GM18507 (cell line): ENCODE results near the gene GARIN5B.

Experiments used
- DNase-seq: peaks from one replicate; pipeline ENCODE4 v3.0.0; 2011; ENCODE audit warnings: low read depth; ENCODE audit not compliant: insufficient read length; ENCODE audit errors: extremely low spot score
- FAIRE-seq: peaks from 2 replicates; lab custom pipeline; 2011; peaks lifted over from hg19 to GRCh38; lab: Jason Lieb, UNC

The GARIN5B gene

DNA sequence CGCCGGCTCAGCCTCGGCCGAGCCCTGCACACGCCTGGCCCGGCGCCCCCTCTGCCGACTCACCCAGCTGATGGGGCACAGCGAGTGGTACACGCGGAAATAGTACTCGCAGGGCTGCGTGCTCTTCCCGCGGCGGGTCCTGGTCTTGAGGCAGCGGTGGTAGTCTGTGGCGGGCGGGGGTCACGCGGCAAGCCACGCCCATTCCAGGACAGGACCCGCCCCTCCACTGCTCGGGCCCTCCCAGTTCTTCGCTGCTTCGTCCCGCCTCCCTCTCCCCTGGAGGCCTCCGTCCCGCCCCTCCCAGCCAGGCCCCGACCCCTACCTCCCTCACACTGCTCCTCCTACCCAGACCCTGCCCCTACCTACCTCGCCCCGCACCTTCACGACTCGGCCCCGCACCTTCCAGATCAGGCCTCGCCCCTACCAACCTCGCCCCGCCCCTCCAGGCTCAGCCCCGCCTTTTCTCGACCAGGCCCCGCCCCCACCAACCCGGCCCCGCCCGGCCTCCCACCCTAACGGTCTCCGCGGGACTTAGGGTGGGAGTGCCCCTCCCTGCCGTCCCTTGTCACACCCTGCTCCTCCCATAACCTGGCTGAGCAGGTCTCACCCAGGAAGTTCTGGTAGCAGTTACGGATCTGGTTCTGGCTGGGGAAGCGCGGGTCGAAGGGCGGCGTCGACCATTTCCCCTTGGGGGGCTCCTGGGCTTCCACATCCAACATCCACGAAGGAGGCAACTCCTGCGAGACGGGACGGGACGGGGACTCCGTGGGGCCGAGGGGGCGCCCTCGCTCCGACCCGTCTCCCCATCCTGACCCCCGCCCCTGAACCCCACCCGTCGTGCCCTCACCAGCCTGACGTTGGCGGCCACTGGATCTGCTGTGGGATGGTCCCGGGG is 9.0 kb downstream of the GARIN5B start:
- FAIRE-seq, result no peak
- peak; percentile 68 for DNase-seq

DNA sequence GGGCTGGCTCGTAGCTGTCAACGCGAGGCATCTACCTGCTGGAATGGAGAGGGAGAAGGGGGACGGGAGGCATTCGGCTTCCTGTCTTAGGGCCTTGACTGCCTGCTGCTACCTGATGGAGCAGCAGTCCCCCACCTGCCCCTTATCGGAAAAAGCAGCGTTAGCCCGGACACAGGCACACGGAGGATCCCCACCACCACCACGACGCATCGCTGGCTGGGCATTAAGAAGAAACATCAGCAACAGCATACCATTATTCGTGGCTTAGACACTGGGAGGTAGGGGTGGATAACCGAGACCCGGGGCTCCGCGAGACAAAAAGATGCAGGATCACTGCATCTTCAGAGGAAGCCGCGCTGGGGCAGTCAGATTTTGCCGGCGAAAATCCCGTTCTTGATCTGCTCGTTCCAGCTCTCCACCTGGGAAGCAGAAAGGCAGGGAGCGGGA is 9.7 kb downstream of the GARIN5B start:
- DNase-seq (no peak), FAIRE-seq (no peak)

DNA sequence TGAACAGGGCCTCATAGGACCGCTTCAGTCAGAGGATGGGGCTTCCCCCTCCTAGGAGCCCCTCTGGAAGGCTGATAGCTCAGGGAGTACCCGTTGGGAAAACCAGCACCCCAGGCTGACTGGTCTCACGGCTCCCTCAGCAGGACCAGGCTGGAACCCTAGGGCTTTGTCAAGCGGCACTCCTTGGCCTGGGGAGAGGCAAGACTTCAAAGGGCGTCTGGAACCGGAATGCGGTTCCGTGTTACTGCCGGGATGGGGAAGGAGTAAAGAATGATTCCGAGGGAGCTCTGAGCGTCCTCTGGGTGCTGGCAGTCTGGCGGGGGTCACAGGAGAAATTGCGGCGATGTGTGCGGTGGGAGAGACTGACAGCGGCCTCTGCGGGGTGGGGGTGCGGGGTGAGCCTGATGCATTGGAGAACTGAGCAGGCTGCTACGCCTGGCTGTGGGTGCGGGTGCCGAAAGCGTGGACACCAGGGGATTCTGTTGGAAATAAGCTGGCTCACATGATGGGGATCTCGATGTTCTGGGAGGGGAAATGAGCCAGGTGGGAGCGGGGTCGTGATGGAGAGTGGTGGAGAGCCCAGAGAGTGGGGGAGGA is 10.4 kb downstream of the GARIN5B start:
- FAIRE-seq (no peak), DNase-seq (no peak)

DNA sequence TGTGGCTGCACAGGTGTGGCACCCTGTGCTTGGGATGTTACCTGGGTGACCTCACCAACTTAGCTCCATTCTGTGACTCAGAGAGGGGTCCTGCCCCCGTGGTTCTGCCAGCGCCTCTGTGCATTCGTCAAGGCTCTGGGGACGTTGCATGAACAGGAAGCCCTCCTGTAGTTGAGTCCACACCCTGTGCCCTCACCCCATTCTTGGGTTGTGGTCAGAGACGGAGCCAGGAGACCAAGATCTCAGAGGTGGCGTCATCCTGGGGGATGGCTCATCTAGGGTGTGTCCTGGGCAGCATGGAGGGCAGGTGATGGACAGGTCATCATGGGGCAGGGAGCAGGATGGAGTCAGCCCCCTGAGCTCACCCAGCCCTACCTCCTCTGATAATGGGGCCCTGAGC is 11.0 kb downstream of the GARIN5B start:
- DNase-seq (no peak), FAIRE-seq (no peak)

DNA sequence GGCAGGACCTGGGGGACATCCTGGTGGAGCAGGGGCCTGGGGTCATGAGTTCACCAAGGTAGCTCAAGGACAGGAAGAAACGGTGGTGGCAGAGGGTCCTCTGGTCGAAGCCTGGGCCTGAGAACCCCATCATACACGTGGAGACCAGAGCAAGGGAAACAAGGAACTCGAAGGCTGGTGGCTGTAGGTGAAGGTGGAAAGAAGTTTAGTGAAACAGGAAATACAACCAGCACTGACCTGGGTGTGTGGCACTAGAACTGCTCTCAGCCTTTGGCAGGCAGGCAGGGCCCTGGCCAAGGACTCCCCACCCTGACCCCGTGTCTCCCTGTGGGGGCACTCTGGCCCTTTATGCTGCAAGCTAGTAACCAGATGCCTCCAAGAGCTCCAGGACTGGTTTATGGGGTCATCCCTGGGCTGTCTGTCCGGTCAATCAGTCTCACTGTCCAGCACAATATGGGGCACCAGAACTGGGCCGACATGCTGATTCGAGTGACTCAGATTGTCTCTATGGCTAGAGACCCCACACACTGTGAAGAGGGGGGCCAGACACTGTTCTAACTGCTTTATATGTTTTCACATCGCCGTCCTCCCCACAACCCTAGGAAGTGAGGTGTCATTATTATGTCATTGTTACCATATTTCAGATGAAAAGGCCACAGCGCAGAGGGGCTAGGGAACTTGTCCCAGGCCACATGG is 12.3 kb downstream of the GARIN5B start:
- no peak for FAIRE-seq
- no peak for DNase-seq

DNA sequence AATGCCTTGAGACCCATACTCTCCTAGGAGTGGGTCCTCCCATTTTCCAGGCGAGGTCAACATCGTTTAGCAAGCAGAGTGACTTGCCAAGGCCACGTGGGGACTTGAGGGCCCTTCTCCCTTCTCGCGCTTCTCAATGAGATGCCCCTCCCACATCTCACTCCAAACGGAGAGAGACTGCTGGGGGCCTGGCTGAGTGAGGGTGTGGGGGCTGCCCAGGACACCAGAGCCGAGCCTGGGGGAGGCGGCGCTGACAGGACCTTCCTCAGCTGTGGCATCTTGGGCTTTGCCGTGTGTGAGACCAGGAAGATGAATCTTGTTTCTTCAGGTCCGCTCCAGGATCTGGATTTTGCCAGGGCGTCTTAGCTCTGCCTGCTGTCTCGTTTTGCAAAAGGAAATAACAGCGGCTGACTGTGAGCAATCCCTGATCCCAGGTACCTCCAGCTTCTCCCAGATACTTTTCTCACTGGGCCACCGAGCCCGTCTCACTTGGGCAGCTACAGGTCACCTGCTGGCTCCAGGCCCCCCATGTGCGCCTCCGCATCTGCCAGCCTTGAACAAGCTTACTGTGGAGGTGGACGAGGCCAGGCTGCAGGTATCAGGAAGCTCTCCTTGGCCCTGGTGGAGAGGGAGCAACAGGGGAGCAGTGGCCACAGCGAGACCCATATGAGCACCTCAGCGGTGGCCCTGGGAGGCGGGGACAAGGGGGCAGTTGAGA is 14.6 kb downstream of the GARIN5B start:
- no peak for FAIRE-seq

DNA sequence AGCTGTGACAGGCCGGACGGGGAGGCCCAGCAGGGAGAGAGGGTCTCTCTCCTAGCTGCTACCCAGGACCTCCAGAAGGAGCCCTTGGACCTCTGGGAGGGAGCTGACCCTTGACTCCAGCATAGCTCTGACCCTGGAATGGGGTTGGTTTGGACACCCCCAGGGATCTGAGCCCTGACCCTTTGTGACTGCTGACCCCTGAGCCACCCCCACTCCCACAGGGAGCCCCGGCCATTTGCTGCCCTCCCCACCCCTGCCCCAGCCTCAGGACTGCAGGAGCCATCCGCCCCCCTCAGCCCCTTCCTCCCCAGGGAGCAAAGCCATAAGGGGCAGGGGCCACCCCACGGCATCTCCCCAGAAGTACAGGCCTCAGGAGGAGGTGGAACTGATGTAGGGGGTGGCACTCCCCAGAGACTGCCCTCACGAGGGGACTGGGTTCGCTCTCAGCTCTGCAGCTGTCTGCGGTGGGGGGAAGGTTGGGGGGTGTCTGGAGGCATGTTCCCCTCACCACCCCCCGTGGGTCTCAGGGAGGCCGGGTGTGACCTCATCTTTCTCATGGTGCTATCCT is 15.5 kb downstream of the GARIN5B start:
- no peak for DNase-seq
- FAIRE-seq, result no peak

More for the DNA sequence above, 14.6 kb downstream of the GARIN5B start:
- no peak for DNase-seq

DNA sequence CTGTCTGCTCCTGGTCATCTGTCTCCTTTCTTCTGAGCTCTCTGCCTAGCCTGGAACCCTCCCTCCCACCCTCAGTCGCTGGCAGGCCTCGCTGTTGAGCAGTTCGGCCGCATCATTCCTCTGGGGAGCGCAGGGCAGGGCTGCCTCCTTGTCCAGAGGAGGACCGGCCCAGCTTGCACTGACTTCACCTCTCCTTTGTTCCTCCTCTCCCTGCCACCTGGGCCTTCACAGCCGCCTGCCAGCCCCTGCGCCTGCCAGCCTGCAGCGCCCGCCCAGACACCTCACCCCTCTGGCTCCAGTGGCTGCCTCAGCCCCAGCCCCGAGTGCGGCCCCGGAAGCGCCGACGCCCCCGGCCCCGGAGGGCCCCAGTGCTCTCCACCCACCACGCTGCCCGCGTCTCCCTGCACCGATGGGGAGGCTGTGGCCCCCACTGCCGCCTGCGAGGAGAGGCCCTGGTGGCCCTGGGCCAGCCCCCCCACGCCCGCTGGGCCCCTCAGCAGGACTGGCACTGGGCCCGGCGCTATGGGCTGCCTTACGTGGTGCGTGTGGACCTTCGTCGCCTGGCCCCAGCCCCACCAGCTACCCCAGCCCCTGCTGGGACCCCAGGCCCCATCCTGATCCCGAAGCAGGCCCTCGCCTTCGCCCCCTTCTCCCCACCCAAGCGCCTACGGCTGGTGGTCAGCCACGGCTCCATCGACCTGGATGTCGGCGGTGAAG is 16.2 kb downstream of the GARIN5B start:
- no peak for FAIRE-seq
- no peak for DNase-seq

DNA sequence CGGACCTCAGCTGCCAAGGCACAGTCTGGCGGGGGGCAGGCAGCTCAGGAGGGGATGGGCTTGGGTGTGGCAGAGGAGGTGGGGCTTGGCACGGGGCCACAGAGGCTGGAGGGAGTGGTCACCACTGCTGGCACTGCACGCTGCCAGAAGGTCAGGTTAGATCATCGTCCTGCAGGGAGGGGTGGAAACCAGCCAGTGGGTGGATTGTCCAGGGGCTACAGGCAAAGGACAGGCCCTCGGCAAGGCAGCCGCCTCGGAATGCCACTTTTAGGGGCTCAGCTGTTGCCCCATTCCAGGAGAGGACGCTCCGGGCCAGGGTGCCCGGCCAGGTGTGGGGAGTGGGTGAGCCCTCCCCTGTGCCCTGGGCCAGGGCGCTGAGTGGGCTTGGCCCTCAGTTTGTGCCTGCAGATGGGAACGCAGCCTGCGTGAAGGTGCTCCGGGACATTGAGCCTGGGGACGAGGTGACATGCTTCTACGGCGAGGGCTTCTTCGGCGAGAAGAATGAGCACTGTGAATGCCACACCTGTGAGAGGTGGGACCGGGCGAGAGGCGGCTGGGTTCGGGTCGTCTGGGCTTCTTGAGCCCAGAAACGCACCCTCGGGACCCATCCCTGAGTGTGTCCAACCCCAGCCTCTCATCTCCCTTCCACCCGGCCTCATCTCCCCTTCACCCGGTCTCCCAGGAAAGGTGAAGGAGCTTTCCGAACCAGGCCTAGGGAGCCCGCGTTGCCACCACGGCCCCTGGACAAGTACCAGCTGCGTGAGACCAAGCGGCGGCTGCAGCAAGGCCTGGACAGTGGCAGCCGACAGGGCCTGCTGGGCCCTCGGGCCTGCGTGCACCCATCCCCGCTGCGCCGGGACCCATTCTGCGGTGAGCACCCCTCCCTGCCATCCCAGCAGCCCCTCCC is 17.0 kb downstream of the GARIN5B start:
- FAIRE-seq, result no peak

DNA sequence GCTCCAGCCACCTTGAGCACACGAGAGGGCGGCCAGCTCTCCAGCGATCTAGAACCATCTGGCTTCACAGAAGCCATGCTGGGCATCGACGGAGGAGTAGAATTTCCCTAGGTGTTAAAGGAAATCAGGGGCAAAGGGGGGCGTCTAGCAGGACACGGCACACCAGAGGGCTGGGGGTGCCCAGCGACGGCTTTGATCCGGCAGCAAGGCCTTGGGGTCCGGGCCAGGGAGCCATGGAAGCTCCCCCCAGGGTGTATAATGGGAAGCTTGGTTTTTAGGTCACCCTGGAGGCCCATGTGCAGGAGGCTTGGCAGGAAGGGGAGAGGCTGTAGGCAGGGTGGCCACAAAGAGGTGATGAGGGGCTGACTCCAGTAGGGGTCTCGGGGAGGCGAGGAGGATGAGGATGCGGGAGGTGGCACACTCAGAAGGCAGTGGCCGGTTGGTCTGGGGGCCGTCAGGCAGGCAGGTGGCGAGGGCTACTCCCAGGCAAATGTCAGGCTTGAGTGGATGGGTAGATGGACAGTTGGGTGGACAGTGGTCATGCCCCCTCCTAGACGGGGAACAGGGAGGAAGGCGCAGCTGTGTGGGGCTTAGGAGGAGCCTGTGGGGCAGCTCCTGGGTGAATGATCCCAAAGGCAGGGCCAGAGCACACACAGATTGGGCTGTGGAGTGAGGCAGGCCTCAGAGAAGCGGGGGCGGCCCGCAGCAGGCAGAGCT is 17.8 kb downstream of the GARIN5B start:
- FAIRE-seq, result no peak

More for the DNA sequence above, 17.0 kb downstream of the GARIN5B start:
- no peak for DNase-seq

DNA sequence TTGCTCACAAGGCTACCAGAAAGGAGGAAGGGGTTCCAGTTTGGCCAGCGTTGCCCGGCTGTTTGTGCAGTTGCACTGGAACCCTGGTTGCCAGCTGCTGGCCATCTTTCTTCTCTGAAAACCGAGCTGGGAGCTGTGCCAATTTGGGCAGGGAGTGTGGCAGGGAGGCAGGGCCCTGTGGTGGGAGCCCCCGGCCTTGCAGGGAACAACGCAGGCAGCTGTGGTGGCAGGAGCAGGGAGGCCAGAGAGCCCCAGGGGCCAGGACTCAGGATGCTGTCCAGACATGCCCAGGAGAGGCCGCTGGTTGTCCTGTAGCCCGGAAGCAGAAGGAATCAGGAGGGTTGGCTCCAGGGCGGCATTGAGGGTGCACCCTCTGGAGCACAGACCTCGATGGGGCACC is 18.6 kb downstream of the GARIN5B start:
- FAIRE-seq, result no peak
- no peak for DNase-seq

More for the DNA sequence above, 17.8 kb downstream of the GARIN5B start:
- no peak for DNase-seq

DNA sequence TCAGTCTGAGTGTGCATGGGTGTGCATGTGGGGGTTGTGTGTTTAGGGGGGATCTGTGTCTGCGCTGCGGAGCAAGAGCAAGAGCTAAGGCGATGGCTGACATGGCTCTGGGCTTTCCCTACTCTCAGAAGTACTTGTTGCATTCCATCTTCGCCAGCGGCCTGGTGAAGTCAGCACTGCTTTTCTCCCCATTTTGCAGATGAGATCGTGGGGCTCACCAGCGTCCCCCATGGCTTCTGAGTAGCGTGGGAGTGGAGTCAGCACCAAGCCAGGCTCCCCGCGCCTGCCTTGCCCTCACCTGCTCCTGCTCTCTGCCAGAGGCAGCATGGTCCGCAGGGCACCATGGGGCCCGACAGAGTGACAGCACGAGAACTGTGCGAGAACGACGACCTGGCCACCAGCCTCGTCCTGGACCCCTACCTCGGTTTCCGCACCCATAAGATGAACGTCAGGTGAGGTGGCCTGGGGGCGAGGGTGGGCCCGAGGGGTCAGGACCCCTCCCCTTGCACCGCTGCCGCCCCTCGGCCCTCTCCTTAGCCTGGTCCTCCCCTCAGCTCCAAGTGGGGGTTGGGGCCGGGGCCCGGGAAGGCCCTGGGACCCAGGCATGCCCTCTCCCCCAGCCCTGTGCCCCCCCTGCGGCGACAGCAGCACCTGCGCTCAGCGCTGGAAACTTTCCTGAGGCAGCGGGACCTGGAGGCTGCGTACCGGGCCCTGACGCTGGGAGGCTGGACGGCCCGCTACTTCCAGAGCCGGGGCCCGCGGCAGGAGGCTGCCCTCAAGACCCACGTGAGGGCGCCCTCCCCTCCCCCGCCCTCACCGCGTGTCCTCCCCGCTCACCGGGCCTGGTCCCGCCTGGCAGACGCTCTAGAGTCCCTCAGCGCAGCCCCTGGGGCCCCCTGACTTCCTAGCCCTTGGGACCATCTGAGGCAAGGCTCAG is 21.2 kb downstream of the GARIN5B start:
- FAIRE-seq, result no peak
- DNase-seq, result no peak

DNA sequence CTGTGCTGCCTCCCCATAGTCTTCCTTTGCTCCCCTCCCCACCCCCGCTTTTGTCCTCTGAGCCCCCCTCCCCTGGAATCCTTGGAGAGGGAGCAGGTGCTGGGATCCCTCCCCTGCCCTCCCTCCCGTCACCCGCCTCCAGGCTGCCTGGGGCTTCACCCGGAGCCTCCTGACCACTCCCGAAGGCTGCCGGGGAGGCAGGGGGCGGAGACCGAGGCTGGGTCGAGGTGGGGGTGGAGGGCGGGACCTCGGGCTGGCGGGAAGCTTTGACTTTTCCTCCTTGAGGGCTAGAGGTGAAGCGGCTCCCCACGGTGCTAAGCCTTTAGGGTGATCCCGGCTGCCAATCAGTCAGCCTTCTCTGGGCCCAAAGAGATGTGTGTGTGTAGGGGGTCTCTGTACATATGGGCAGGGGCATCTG is 21.9 kb downstream of the GARIN5B start:
- DNase-seq (peak; percentile 74), FAIRE-seq (peak; percentile 89)

DNA sequence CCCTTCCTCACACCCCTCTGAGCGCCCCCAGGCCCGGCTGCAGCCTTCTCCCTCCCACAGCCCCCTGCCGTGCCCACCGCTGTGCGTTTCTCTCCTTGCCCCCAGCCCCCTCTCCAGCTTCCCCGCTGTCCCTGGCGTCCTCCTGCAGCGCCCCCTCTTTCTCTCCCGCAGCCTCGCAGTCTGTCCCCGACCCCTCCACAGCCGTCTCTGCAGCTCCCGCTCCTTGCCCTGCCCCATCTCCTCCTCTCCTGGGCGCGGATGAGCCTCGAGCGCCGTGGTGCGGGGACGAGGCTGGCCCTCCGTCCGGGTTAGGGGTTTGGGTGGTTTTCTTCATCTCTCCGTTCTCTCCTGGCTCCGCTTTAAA is 22.3 kb downstream of the GARIN5B start:
- FAIRE-seq (no peak), DNase-seq (no peak)

DNA sequence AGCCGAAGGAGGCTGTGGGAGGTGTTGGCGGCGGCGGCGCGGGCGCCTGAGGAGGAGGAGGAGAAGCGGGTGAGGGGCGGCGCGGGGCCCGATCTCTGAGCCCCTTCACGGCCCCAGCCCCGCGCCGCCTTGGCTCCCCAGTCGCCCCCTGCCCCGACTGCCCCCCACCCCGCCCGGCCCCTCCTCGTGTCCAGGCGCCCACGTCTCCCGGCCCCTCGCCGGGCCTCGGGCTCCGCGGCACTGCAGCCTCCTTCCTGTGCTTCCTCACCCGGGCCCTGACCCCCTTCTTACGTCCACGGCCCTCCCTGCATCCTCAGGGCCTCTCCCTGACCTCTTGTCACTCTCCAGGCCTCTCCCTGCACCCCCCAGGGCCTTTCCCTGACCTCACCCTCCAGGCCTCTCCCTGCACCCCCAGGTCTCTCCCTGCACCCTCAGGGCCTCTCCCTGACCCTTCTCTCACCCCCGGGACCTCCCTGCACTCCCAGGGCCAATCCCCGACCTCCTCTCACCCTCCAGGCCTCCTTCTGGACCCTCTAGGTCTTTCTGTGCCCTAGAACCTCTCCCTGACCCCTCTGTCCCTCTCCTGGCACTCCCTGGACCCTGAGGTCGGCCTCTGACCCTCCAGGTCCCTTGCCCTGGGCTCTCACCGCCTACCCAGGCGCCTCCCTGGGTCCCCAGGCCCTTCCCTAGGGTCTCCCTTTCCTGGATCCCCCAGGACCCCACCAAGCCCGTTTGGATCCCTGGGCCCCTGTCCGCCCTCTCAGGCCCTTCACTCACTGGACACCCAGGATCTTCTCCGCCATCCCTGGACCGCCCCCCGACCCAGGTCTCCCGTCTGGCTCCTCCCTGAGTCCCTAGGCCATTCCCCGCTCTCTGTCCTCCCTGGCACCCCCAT is 22.9 kb downstream of the GARIN5B start:
- no peak for FAIRE-seq

More for the DNA sequence above, 22.9 kb downstream of the GARIN5B start:
- DNase-seq, result no peak
